Activated CD4-positive, alpha-beta T cell treated with anti-CD3 and anti-CD28 coated beads, Interleukin-2, amount 50 U/mL, for 48 hours (primary cell): Measurements from ENCODE around the gene PPIF.

Source experiments
- DNase-seq, 2 experiments: peaks; one replicate each; pipeline ENCODE4 v3.0.0-alpha.2; 2020

Gene PPIF

DNA sequence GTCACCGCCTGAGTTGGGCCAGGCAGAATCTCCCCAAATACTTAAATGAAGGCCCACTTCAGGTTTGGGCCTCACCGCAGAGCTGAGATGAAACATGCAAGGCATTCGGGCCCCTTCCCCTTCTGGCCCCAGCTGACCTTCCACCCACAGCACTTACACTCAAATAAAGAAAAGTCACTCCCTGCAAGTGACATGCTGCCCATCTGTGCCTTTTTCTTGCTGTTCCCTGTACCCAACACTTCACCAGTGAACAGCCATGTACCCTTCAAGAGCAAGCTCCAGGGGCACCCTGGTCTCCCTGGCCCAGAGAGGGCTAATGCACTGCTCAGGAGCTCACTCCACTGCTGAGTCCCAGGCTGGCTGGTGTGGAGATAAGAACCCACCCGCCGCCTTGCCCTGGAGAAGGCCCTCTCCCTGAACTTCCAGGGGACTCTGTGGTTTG is 57.4 kb downstream of the PPIF start:
- no peak for DNase-seq
